HepG2 (cell line): Measurements from ENCODE around the gene WRAP73. TPM values are rescaled to one million over a fixed set of nuclear protein-coding genes. Genes with fewer than 3 reads are reported as not detected.

Experiments
- ATAC-seq: fragments of 200-7000 bp; cut with Tn5 transposase; 3 replicates; pipeline ENCODE4 v1.9.1; 2020; ENCODE audit warnings: mild to moderate bottlenecking, moderate library complexity
- BruUV-seq: library from RNA; stranded (reverse); fragments of 400-500 nt; replicated peaks from 2 replicates; lab custom pipeline; 2021; lab: Mats Ljungman, UMichigan
- CTCF ChIA-PET: fragments of 300-600 bp; formaldehyde crosslinking; extraction: SDS; loops from one replicate; lab custom pipeline; 2021; ENCODE audit warnings: low total read pairs, inconsistent platforms, low intra/inter-chr PET ratio; lab: Yijun Ruan, JAX
- POLR2A ChIA-PET: fragments of 350-600 bp; sonication (Branson Sonifier 250); formaldehyde crosslinking; loops from one replicate; lab custom pipeline; 2020; ENCODE audit warnings: antibody characterized with exemption, inconsistent platforms; lab: Yijun Ruan, JAX
- DNase-seq: peaks from one replicate; pipeline ENCODE4 v3.0.0-alpha.2; 2015; ENCODE audit warnings: low spot score
- FAIRE-seq: peaks from 3 replicates; lab custom pipeline; 2011; peaks lifted over from hg19 to GRCh38; lab: Jason Lieb, UNC
- H2AFZ ChIP-seq: one replicate; pipeline ENCODE4 v1.6.1; 2011; ENCODE audit warnings: low read length, inconsistent platforms
- H3K27ac ChIP-seq: fragments of 300-600 bp; 3 replicates; pipeline ENCODE4 v1.8.0; 2011; ENCODE audit warnings: mixed run types, mild to moderate bottlenecking, mixed read lengths, low read length, inconsistent platforms; ENCODE audit not compliant: insufficient read depth; ENCODE audit errors: extremely low read length
- H3K27me3 ChIP-seq, 2 experiments: fragments of 200-600 bp in 1 of 2; 2 replicates in 1 of 2; 3 replicates in 1 of 2; pipeline versions ENCODE4 v1.6.0 to v1.8.0; 2011; ENCODE audit warnings: low read length in 2 of 2, mild to moderate bottlenecking in 2 of 2, moderate library complexity in 2 of 2, inconsistent platforms in 1 of 2; ENCODE audit not compliant: insufficient read depth in 2 of 2, control insufficient read depth in 1 of 2
- H3K36me3 ChIP-seq, 2 experiments: fragments of 200-600 bp in 1 of 2; replicated peaks in 1 of 2; 2 replicates in 1 of 2; 3 replicates in 1 of 2; pipeline versions ENCODE4 v1.5.1 to v1.8.0; 2011; ENCODE audit warnings: low read length in 2 of 2, inconsistent platforms in 1 of 2; ENCODE audit not compliant: insufficient read depth in 2 of 2, control insufficient read depth in 1 of 2
- H3K4me1 ChIP-seq: 2 replicates; pipeline ENCODE4 v1.5.1; 2012; ENCODE audit warnings: low read length, inconsistent platforms; ENCODE audit not compliant: insufficient read depth
- H3K4me2 ChIP-seq: 2 replicates; pipeline ENCODE4 v1.6.0; 2011; ENCODE audit warnings: low read depth, low read length, inconsistent platforms
- H3K4me3 ChIP-seq, 3 experiments: fragments of 200-600 bp in 1 of 3; sonication (generic), shearing (Covaris generic) in 1 of 3; replicated peaks in 1 of 3; 2 replicates each; pipeline ENCODE4 v1.5.1; 2011 to 2016; ENCODE audit warnings: low read length in 3 of 3, inconsistent platforms in 2 of 3, low read depth in 2 of 3, mild to moderate bottlenecking in 2 of 3, control low read depth in 1 of 3, mixed read lengths in 1 of 3; ENCODE audit not compliant: insufficient read depth in 1 of 3
- H3K79me2 ChIP-seq: one replicate; pipeline ENCODE4 v1.6.1; 2011; ENCODE audit warnings: low read length, inconsistent platforms; ENCODE audit not compliant: insufficient read depth
- H3K9ac ChIP-seq: 2 replicates; pipeline ENCODE4 v1.6.0; 2011; ENCODE audit warnings: mild to moderate bottlenecking, low read depth, low read length, inconsistent platforms; ENCODE audit not compliant: insufficient read depth
- H3K9me3 ChIP-seq: 2 replicates; pipeline ENCODE4 v1.5.1; 2012; ENCODE audit warnings: mild to moderate bottlenecking, low read length
- H4K20me1 ChIP-seq: 2 replicates; pipeline ENCODE4 v1.6.0; 2011; ENCODE audit warnings: inconsistent platforms, mild to moderate bottlenecking, low read length, moderate library complexity; ENCODE audit not compliant: insufficient read depth
- ARNT2 ChIP-seq: sonication (generic); formaldehyde crosslinking; IDR thresholded peaks from 2 replicates; pipeline ENCODE4 v1.8.0; 2022; ENCODE audit warnings: mild to moderate bottlenecking, low read depth, missing genetic modification reagents, moderate library complexity
- CAMTA2 ChIP-seq: sonication (generic); formaldehyde crosslinking; IDR thresholded peaks from 2 replicates; pipeline ENCODE4 v1.4.0; 2020; ENCODE audit warnings: mild to moderate bottlenecking, missing genetic modification reagents, borderline replicate concordance
- GABPA ChIP-seq, 2 experiments: IDR thresholded peaks; 2 replicates each; pipeline ENCODE4 v1.6.1; 2011 to 2016; ENCODE audit warnings: low read depth in 2 of 2, low read length in 1 of 2, missing biosample characterization in 1 of 2, missing genetic modification characterization in 1 of 2
- HCFC1 ChIP-seq: fragments of 150-350 bp; IDR thresholded peaks from 2 replicates; pipeline ENCODE4 v1.6.1; 2014; ENCODE audit warnings: low read depth, low read length
- HHEX ChIP-seq: IDR thresholded peaks from 2 replicates; pipeline ENCODE4 v1.6.1; 2016; ENCODE audit warnings: control low read depth
- NCOA5 ChIP-seq: sonication (generic); formaldehyde crosslinking; IDR thresholded peaks from 2 replicates; pipeline ENCODE4 v1.4.0; 2020; ENCODE audit warnings: missing genetic modification reagents
- PAF1 ChIP-seq: IDR thresholded peaks from 2 replicates; pipeline ENCODE4 v1.6.1; 2016; ENCODE audit warnings: missing genetic modification reagents, missing compliant biosample characterization
- RFX1 ChIP-seq: fragments of 450-650 bp; IDR thresholded peaks from 2 replicates; pipeline ENCODE4 v1.6.1; 2017
- TBL1XR1 ChIP-seq: fragments of 150-350 bp; IDR thresholded peaks from 2 replicates; pipeline ENCODE4 v1.6.1; 2014; ENCODE audit warnings: borderline replicate concordance, low read length; ENCODE audit not compliant: partially characterized antibody
- ZBTB26 ChIP-seq: IDR thresholded peaks from 2 replicates; pipeline ENCODE4 v1.6.1; 2016; ENCODE audit warnings: missing compliant biosample characterization, missing genetic modification reagents, borderline replicate concordance
- ZFP1 ChIP-seq: IDR thresholded peaks from 2 replicates; pipeline ENCODE4 v1.6.1; 2016
- ZNF550 ChIP-seq: sonication (generic); formaldehyde crosslinking; IDR thresholded peaks from 2 replicates; pipeline ENCODE4 v1.4.0; 2020; ENCODE audit warnings: mild to moderate bottlenecking, missing genetic modification reagents, borderline replicate concordance
- ZNF615 ChIP-seq: sonication (generic); formaldehyde crosslinking; IDR thresholded peaks from 2 replicates; pipeline ENCODE4 v1.5.0; 2020; ENCODE audit warnings: mild to moderate bottlenecking, missing genetic modification reagents, borderline replicate concordance
- ZNF674 ChIP-seq: sonication (generic); formaldehyde crosslinking; IDR thresholded peaks from 2 replicates; pipeline ENCODE4 v1.5.0; 2020; ENCODE audit warnings: low read depth, mild to moderate bottlenecking, missing genetic modification reagents
- ZNF749 ChIP-seq: sonication (generic); formaldehyde crosslinking; IDR thresholded peaks from 2 replicates; pipeline ENCODE4 v1.8.0; 2022; ENCODE audit warnings: mild to moderate bottlenecking, missing genetic modification reagents, moderate library complexity, borderline replicate concordance
- ZSCAN20 ChIP-seq: sonication (generic); formaldehyde crosslinking; IDR thresholded peaks from 2 replicates; pipeline ENCODE4 v1.4.0; 2020; ENCODE audit warnings: missing genetic modification reagents, mild to moderate bottlenecking, borderline replicate concordance
- ZSCAN31 ChIP-seq: sonication (generic); formaldehyde crosslinking; IDR thresholded peaks from 2 replicates; pipeline ENCODE4 v1.5.0; 2020; ENCODE audit warnings: low read depth, mild to moderate bottlenecking, missing genetic modification reagents
- WGBS: methylation state at CpG from one replicate; pipeline ENCODE4 v1.1.6; 2017; ENCODE audit warnings: low lambda C conversion rate; 5-methylcytosine and 5-hydroxymethylcytosine counted together
- in situ Hi-C: cut with HindIII; loops from 2 replicates; pipeline ENCODE4 v1.10.0; 2017; ENCODE audit warnings: low pct_unique_long_range_greater_than_20kb; ENCODE audit not compliant: extremely low pct_ligation_motif_present
- intact Hi-C: fragments of 100-400 bp; cut with micrococcal nuclease; formaldehyde crosslinking; loops from one replicate; pipeline ENCODE4 v1.10.0; 2022; ENCODE audit not compliant: unreplicated experiment
- polyA plus RNA-seq, 8 experiments: library from polyadenylated mRNA; depleted of rRNA in 3 of 8; stranded (reverse) in 7 of 8; unstranded in 1 of 8; fragments of >200 nt; fragmentation: Illumina TruSeq in 4 of 8; extraction: Trizol in 4 of 8; gene quantifications; 2 replicates each; pipeline versions ENCODE4 v1.2.1 to v1.2.3, GENCODE V29; 2011 to 2016; ENCODE audit warnings: low read depth in 4 of 8, missing spikeins in 1 of 8, mixed read lengths in 1 of 8; ENCODE audit not compliant: insufficient read depth in 1 of 8
- total RNA-seq, 5 experiments: library from RNA; depleted of rRNA; stranded (reverse); fragments of >200 nt; fragmentation: Illumina TruSeq; extraction: Trizol; gene quantifications; 2 replicates each; pipeline ENCODE4 v1.2.3, GENCODE V29; 2016; ENCODE audit warnings: low read depth in 1 of 5
- TF ChIP-seq, protein P1 (sequence below): IDR thresholded peaks from 2 replicates; pipeline ENCODE4 v1.6.1; 2018; ENCODE audit warnings: missing genetic modification reagents, mild to moderate bottlenecking, missing compliant biosample characterization
- TF ChIP-seq, protein P2 (sequence below): sonication (generic); formaldehyde crosslinking; IDR thresholded peaks from 2 replicates; pipeline ENCODE4 v1.5.1; 2020; ENCODE audit warnings: mild to moderate bottlenecking, missing genetic modification reagents, borderline replicate concordance
- TF ChIP-seq, protein P3 (sequence below): sonication (generic); formaldehyde crosslinking; IDR thresholded peaks from 2 replicates; pipeline ENCODE4 v1.4.0; 2020; ENCODE audit warnings: missing genetic modification reagents

WRAP73 gene
- total and polyA plus RNA-seq, 2 of the 13 experiments (the other 11 are each of a cell fraction or from before 2014, with no cell fraction given), result 18.1 to 40.4 TPM

GRCh38 chr1:3595949-3596348 lies 54.0 kb downstream of the WRAP73 start:
- peaks cover 12% of the 10 kb centered on the region for H3K4me1 ChIP-seq
- H3K79me2 ChIP-seq, result no peaks in the 10 kb centered on the region
- in situ Hi-C loops (no loop called here), intact Hi-C loops (no loop called here)
- H2AFZ ChIP-seq, result no peak overlapping the region
- H3K36me3 ChIP-seq, result no peaks in the 10 kb centered on the region
- no peak for FAIRE-seq
- CTCF ChIA-PET, result no interaction called here
- BruUV-seq, result no TSS peak
- H3K4me3 ChIP-seq, result no peak overlapping the region
- no peak for ATAC-seq
- H3K27ac ChIP-seq, result no peak overlapping the region
- H3K4me2 ChIP-seq, result no peak overlapping the region
- H3K9me3 ChIP-seq, result no peaks in the 10 kb centered on the region
- POLR2A ChIA-PET, result no interaction called here
- no peaks in the 10 kb centered on the region for H4K20me1 ChIP-seq
- WGBS, result 27% methylated on average over 3 of the region's 7 CpGs
- H3K9ac ChIP-seq, result no peak overlapping the region
- peaks cover 36 to 84% of the 10 kb centered on the region in 2 experiments for H3K27me3 ChIP-seq
- DNase-seq, result no peak
- TF ChIP-seq ZNF550 (CRISPR knock-in tag) (no peak), ZFP1 (CRISPR knock-in tag) (no peak), ARNT2 (no peak), ZBTB26 (CRISPR knock-in tag) (no peak), RFX1 (no peak), CAMTA2 (CRISPR knock-in tag) (no peak), PAF1 (CRISPR knock-in tag) (no peak), TBL1XR1 (no peak), ZSCAN31 (CRISPR knock-in tag) (no peak), GABPA (IDR thresholded peaks at IDR 0.05; ENCODE audit: low read depth, low read length) (no peak), GABPA (CRISPR knock-in tag; IDR thresholded peaks at IDR 0.05; ENCODE audit: low read depth) (no peak), ZNF615 (CRISPR knock-in tag) (no peak), ZNF674 (no peak), NCOA5 (CRISPR knock-in tag) (no peak), HHEX (CRISPR knock-in tag) (no peak), ZSCAN20 (CRISPR knock-in tag) (no peak), ZNF749 (no peak), HCFC1 (no peak)
- TF ChIP-seq, protein P1, sequence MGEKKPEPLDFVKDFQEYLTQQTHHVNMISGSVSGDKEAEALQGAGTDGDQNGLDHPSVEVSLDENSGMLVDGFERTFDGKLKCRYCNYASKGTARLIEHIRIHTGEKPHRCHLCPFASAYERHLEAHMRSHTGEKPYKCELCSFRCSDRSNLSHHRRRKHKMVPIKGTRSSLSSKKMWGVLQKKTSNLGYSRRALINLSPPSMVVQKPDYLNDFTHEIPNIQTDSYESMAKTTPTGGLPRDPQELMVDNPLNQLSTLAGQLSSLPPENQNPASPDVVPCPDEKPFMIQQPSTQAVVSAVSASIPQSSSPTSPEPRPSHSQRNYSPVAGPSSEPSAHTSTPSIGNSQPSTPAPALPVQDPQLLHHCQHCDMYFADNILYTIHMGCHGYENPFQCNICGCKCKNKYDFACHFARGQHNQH (CRISPR knock-in tag), result no peak
- TF ChIP-seq, protein P2, sequence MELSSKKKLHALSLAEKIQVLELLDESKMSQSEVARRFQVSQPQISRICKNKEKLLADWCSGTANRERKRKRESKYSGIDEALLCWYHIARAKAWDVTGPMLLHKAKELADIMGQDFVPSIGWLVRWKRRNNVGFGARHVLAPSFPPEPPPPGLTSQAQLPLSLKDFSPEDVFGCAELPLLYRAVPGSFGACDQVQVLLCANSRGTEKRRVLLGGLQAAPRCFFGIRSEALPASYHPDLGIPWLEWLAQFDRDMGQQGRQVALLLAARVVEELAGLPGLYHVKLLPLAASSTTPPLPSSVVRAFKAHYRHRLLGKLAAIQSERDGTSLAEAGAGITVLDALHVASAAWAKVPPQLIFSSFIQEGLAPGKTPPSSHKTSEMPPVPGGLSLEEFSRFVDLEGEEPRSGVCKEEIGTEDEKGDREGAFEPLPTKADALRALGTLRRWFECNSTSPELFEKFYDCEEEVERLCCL (CRISPR knock-in tag), result no peak
- TF ChIP-seq, protein P3, sequence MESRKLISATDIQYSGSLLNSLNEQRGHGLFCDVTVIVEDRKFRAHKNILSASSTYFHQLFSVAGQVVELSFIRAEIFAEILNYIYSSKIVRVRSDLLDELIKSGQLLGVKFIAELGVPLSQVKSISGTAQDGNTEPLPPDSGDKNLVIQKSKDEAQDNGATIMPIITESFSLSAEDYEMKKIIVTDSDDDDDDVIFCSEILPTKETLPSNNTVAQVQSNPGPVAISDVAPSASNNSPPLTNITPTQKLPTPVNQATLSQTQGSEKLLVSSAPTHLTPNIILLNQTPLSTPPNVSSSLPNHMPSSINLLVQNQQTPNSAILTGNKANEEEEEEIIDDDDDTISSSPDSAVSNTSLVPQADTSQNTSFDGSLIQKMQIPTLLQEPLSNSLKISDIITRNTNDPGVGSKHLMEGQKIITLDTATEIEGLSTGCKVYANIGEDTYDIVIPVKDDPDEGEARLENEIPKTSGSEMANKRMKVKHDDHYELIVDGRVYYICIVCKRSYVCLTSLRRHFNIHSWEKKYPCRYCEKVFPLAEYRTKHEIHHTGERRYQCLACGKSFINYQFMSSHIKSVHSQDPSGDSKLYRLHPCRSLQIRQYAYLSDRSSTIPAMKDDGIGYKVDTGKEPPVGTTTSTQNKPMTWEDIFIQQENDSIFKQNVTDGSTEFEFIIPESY (CRISPR knock-in tag), result no peak
